Mesenchymal stem cell (in vitro differentiated cells and primary cell): Measurements from ENCODE around the gene IRF2BPL.
A peak's percentile ranks its signal among the peaks of the same experiment; 100 is the strongest.

Experiments
- DNase-seq: peaks from one replicate; pipeline ENCODE4 v3.0.0-alpha.2; 2013
- H2AFZ ChIP-seq: one replicate; pipeline ENCODE4 v1.6.1; 2013; ENCODE audit warnings: low read depth, mild to moderate bottlenecking, control low read depth, inconsistent platforms, low read length, moderate library complexity
- H2AK5ac ChIP-seq: 2 replicates; pipeline ENCODE4 v1.6.1; 2013; ENCODE audit warnings: low read length, moderate library complexity, mild to moderate bottlenecking, inconsistent platforms; ENCODE audit not compliant: severe bottlenecking
- H2BK120ac ChIP-seq: one replicate; pipeline ENCODE4 v1.6.1; 2013; ENCODE audit warnings: low read depth, mild to moderate bottlenecking, inconsistent platforms, low read length, moderate library complexity
- H2BK12ac ChIP-seq, 2 experiments: one replicate each; pipeline ENCODE4 v1.6.1; 2013; ENCODE audit warnings: inconsistent platforms in 2 of 2, low read length in 2 of 2, mild to moderate bottlenecking in 2 of 2, moderate library complexity in 2 of 2, control low read depth in 1 of 2
- H2BK15ac ChIP-seq: one replicate; pipeline ENCODE4 v1.6.1; 2013; ENCODE audit warnings: mild to moderate bottlenecking, low read depth, inconsistent platforms; ENCODE audit not compliant: poor library complexity, severe bottlenecking
- H2BK5ac ChIP-seq: 2 replicates; pipeline ENCODE4 v1.6.1; 2013; ENCODE audit warnings: low read depth, mild to moderate bottlenecking, low read length, control low read depth, inconsistent platforms; ENCODE audit not compliant: poor library complexity, severe bottlenecking
- H3K14ac ChIP-seq, 2 experiments: one replicate each; pipeline ENCODE4 v1.6.1; 2013; ENCODE audit warnings: inconsistent platforms in 2 of 2, low read length in 2 of 2, control low read depth in 1 of 2, mild to moderate bottlenecking in 1 of 2, moderate library complexity in 1 of 2
- H3K18ac ChIP-seq, 2 experiments: one replicate each; pipeline ENCODE4 v1.6.1; 2013; ENCODE audit warnings: inconsistent platforms in 2 of 2, low read length in 2 of 2, control low read depth in 1 of 2, low read depth in 1 of 2, mild to moderate bottlenecking in 1 of 2
- H3K23ac ChIP-seq, 2 experiments: one replicate each; pipeline ENCODE4 v1.6.1; 2013; ENCODE audit warnings: inconsistent platforms in 2 of 2, low read length in 2 of 2, mild to moderate bottlenecking in 2 of 2, moderate library complexity in 2 of 2, control low read depth in 1 of 2
- H3K27ac ChIP-seq: 2 replicates; pipeline ENCODE4 v1.5.1; 2013; ENCODE audit warnings: mild to moderate bottlenecking, moderate library complexity, low read length, control low read depth, inconsistent platforms; ENCODE audit not compliant: poor library complexity, severe bottlenecking
- H3K27me3 ChIP-seq, 2 experiments: 2 replicates each; pipeline versions ENCODE4 v1.6.1 to v1.7.0; 2013; ENCODE audit warnings: low read length in 2 of 2, mild to moderate bottlenecking in 2 of 2, moderate library complexity in 2 of 2, control low read depth in 1 of 2, inconsistent platforms in 1 of 2; ENCODE audit not compliant: control insufficient read depth in 1 of 2, insufficient read depth in 1 of 2
- H3K36me3 ChIP-seq, 2 experiments: 2 replicates each; pipeline versions ENCODE4 v1.6.1 to v1.7.0; 2013; ENCODE audit warnings: low read length in 2 of 2, control low read depth in 1 of 2, inconsistent platforms in 1 of 2, low read depth in 1 of 2, mild to moderate bottlenecking in 1 of 2; ENCODE audit not compliant: insufficient read depth in 2 of 2, control insufficient read depth in 1 of 2
- H3K4ac ChIP-seq, 2 experiments: one replicate each; pipeline ENCODE4 v1.6.1; 2013; ENCODE audit warnings: inconsistent platforms in 2 of 2, low read length in 2 of 2, mild to moderate bottlenecking in 2 of 2, moderate library complexity in 2 of 2, control low read depth in 1 of 2, low read depth in 1 of 2
- H3K4me1 ChIP-seq: 2 replicates; pipeline ENCODE4 v1.6.1; 2013; ENCODE audit warnings: low read depth, low read length, control low read depth; ENCODE audit not compliant: control insufficient read depth, insufficient read depth
- H3K4me2 ChIP-seq: 2 replicates; pipeline ENCODE4 v1.6.1; 2013; ENCODE audit warnings: low read length, mild to moderate bottlenecking, inconsistent platforms; ENCODE audit not compliant: poor library complexity, severe bottlenecking
- H3K4me3 ChIP-seq, 2 experiments: 2 replicates each; pipeline versions ENCODE4 v1.5.1 to v1.7.0; 2013; ENCODE audit warnings: low read length in 2 of 2, mild to moderate bottlenecking in 2 of 2, control low read depth in 1 of 2, low read depth in 1 of 2; ENCODE audit not compliant: insufficient read depth in 1 of 2
- H3K79me1 ChIP-seq: replicated peaks from 2 replicates; pipeline ENCODE4 v1.6.1; 2013; ENCODE audit warnings: mild to moderate bottlenecking, control low read depth, low read length, inconsistent platforms; ENCODE audit not compliant: poor library complexity, severe bottlenecking
- H3K9ac ChIP-seq: 2 replicates; pipeline ENCODE4 v1.7.0; 2013; ENCODE audit warnings: mild to moderate bottlenecking, low read length, moderate library complexity
- H3K9me3 ChIP-seq: 2 replicates; pipeline ENCODE4 v1.7.0; 2013; ENCODE audit warnings: mild to moderate bottlenecking, low read length; ENCODE audit not compliant: control insufficient read depth
- H4K8ac ChIP-seq: one replicate; pipeline ENCODE4 v1.6.1; 2013; ENCODE audit warnings: inconsistent platforms, mild to moderate bottlenecking, low read length, moderate library complexity
- H4K91ac ChIP-seq: one replicate; pipeline ENCODE4 v1.6.1; 2013; ENCODE audit warnings: mild to moderate bottlenecking, low read length, inconsistent platforms
- WGBS: methylation state at CpG from one replicate; pipeline ENCODE4 v1.1.7; 2013; ENCODE audit warnings: mixed read lengths; 5-methylcytosine and 5-hydroxymethylcytosine counted together

Gene IRF2BPL

DNA sequence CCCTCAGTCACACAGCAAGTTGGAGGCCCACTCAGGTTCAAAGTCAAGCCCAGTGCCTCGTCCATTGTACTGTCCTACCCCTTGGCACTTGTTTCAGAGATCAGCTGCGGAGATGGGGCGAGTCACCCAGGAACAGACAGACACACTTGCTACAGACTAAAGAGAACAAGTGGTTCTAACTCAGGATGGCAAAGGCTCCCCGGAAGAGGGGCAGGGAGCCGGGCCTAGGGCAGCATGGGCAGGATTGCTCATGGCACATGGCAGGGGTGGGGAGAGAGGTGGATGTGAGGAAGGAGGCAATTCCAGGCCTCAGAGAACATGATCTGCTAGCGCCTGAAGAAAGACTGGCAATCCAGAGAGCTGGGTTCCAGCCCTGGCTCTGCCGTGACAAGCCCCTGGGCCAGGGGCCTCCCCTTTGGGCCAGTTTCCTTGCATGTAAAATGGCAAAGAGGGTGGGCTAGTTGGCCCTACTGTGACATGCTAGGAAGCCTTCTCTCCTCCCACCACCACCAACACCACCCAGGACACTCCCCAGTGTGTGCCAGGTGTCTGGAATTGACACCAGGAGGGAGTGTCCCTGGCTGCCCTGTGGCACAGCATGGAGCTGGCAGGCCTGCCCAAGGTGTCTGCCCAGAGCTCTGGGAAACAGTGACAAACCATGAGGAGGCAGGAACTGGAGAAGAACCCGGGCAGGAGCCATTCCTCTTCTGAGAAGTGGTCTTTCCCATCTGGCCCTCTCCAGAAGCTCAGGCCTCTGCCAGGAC lies 24.0 kb upstream of the IRF2BPL start:
- Histone ChIP-seq H2BK15ac (no peak overlapping the region), H2BK5ac (no peak overlapping the region), H4K91ac (peak overlapping the region; percentile 45), H3K18ac (peak overlapping the region; percentile 56 to 99), H2BK120ac (peak overlapping the region; percentile 22), H3K9ac (no peak overlapping the region), H3K79me1 (no peaks in the 10 kb centered on the region), H3K14ac (peak overlapping the region in 1 of 2 experiments; percentile 74), H2AFZ (no peak overlapping the region), H4K8ac (peak overlapping the region; percentile 25), H2BK12ac (peak overlapping the region; percentile 9 to 100), H3K27ac (no peak overlapping the region), H3K4me2 (no peak overlapping the region), H3K36me3 (no peaks in the 10 kb centered on the region), H3K23ac (peak overlapping the region in 1 of 2 experiments; percentile 6), H3K27me3 (no peaks in the 10 kb centered on the region), H3K4ac (peak overlapping the region; percentile 29 to 96), H3K4me1 (peaks cover 21% of the 10 kb centered on the region), H3K9me3 (peaks cover 4% of the 10 kb centered on the region), H2AK5ac (peak overlapping the region; percentile 9), H3K4me3 (no peak overlapping the region)
- WGBS: 80% methylated on average over 6 of the region's 8 CpGs
- DNase-seq: no peak

DNA sequence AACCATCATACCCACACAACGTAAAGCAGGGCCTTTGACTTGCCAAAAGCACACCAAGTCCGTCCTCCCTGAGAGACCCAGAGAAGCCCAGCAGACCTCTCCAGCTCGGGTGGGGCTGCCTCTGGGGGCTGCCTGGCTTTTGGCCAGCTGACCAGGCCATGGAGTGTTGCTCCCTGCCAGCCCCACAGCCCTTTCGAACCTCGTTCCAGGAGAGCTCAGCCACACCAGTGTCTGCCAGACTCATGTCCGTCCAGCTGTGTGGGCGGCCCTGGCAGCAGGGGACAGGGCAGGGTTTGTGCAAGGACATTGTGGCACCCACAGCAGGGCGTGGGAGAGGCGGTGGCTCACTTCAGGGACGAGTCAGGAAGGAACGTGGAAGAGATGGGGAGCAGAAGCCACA lies 22.6 kb upstream of the IRF2BPL start:
- 77% methylated on average over 11 of the region's 11 CpGs for WGBS
- H4K91ac ChIP-seq: peak overlapping the region; percentile 71
- no peak overlapping the region for H2AFZ ChIP-seq
- H3K27me3 ChIP-seq: no peaks in the 10 kb centered on the region
- peak overlapping the region in 1 of 2 experiments; percentile 12 for H3K14ac ChIP-seq
- peak overlapping the region; percentile 82 for H2BK15ac ChIP-seq
- no peak overlapping the region for H2BK5ac ChIP-seq
- peaks cover 21% of the 10 kb centered on the region for H3K4me1 ChIP-seq
- H3K4ac ChIP-seq: peak overlapping the region; percentile 0 to 75
- no peak overlapping the region for H3K23ac ChIP-seq
- peak overlapping the region; percentile 11 for H2AK5ac ChIP-seq
- no peak overlapping the region for H3K27ac ChIP-seq
- H4K8ac ChIP-seq: peak overlapping the region; percentile 86
- H3K4me2 ChIP-seq: no peak overlapping the region
- peak overlapping the region; percentile 86 to 93 for H2BK12ac ChIP-seq
- no peak overlapping the region for H3K4me3 ChIP-seq
- peak overlapping the region; percentile 2 for H3K9ac ChIP-seq
- H3K9me3 ChIP-seq: peaks cover 2% of the 10 kb centered on the region
- peak overlapping the region; percentile 29 for H2BK120ac ChIP-seq
- H3K79me1 ChIP-seq: no peaks in the 10 kb centered on the region
- DNase-seq: no peak
- no peaks in the 10 kb centered on the region for H3K36me3 ChIP-seq
- peak overlapping the region; percentile 35 to 65 for H3K18ac ChIP-seq

GRCh38 chr14:77046721-77047120 lies 18.2 kb upstream of the IRF2BPL start:
- Histone ChIP-seq H3K18ac (peak overlapping the region in 1 of 2 experiments; percentile 38), H3K36me3 (no peaks in the 10 kb centered on the region), H3K27me3 (no peaks in the 10 kb centered on the region), H3K4me2 (no peak overlapping the region), H3K4me3 (no peak overlapping the region), H4K8ac (no peak overlapping the region), H3K9me3 (no peaks in the 10 kb centered on the region), H2BK5ac (no peak overlapping the region), H3K4ac (no peak overlapping the region), H2BK120ac (no peak overlapping the region), H3K23ac (no peak overlapping the region), H3K79me1 (peaks cover 2% of the 10 kb centered on the region), H2BK15ac (no peak overlapping the region), H3K27ac (no peak overlapping the region), H4K91ac (no peak overlapping the region), H2AK5ac (no peak overlapping the region), H3K4me1 (peaks cover 30% of the 10 kb centered on the region), H3K14ac (no peak overlapping the region), H2BK12ac (peak overlapping the region in 1 of 2 experiments; percentile 24), H2AFZ (no peak overlapping the region), H3K9ac (no peak overlapping the region)
- WGBS: 100% methylated on average over 3 of the region's 3 CpGs
- no peak for DNase-seq

DNA sequence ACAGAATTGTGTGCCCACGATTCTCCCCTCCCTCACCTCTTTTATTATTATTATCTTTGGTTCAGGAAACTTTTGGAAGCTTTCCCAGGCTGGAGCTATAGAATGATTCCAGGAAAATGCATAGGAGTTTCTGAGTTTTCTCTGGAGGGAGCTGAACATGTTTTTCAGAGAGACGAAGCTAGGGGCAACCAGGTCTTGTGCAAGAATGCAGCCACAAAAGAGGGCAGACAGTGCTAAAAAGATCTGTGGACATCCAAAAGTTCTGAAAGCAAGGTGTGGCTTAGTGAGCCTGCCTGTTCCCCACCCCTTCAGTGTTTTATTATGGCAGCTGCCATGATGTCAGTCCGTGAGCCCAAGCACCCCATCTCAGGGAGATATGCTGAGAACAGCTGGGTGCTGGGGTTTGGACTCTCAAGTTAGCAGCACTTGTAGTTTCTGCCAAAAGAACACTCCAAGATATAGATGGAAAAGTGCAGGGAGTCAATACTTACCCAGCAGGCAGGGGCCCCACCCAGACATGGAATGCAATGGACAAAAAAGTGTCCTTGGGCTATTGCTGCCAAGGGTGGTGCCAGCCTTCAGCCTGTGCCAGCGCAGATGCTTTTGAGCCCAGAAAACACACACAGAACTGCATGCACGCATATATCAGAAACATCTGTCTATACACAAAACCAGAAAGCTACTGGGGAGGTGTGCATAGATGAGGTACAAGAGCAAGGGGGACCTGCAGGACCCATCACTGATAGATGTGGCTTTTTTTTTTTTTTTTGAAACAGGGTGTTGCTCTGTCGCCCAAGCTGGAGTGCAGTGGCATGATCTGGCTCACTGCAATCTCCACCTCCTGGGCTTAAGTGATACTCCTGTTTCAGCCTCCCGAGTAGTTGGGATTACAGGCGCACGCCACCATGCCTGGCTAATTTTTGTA lies 17.0 kb upstream of the IRF2BPL start:
- H2BK120ac ChIP-seq: peak overlapping the region; percentile 75
- H3K4me1 ChIP-seq: peaks cover 31% of the 10 kb centered on the region
- no peak overlapping the region for H2BK5ac ChIP-seq
- peak overlapping the region; percentile 96 to 99 for H2BK12ac ChIP-seq
- H3K27me3 ChIP-seq: no peaks in the 10 kb centered on the region
- 87% methylated on average over 6 of the region's 9 CpGs for WGBS
- peak overlapping the region in 1 of 2 experiments; percentile 34 for H3K4me3 ChIP-seq
- no peak overlapping the region for H3K23ac ChIP-seq
- H3K9me3 ChIP-seq: no peaks in the 10 kb centered on the region
- H3K14ac ChIP-seq: peak overlapping the region in 1 of 2 experiments; percentile 53
- peak overlapping the region; percentile 72 to 94 for H3K4ac ChIP-seq
- peak overlapping the region; percentile 80 for H4K91ac ChIP-seq
- no peaks in the 10 kb centered on the region for H3K36me3 ChIP-seq
- no peak for DNase-seq
- peak overlapping the region; percentile 69 to 82 for H3K18ac ChIP-seq
- H3K9ac ChIP-seq: peak overlapping the region; percentile 91
- H3K4me2 ChIP-seq: no peak overlapping the region
- no peak overlapping the region for H2AFZ ChIP-seq
- H2AK5ac ChIP-seq: peak overlapping the region; percentile 38
- H4K8ac ChIP-seq: peak overlapping the region; percentile 94
- H2BK15ac ChIP-seq: peak overlapping the region; percentile 85
- H3K27ac ChIP-seq: no peak overlapping the region
- H3K79me1 ChIP-seq: peaks cover 2% of the 10 kb centered on the region
